Neural progenitor cell (in vitro differentiated cells): Measurements from ENCODE around the gene GRN. TPM values are rescaled to one million over a fixed set of nuclear protein-coding genes. Genes with fewer than 3 reads are reported as not detected.

ENCODE experiments used
- DNase-seq: peaks from one replicate; pipeline ENCODE4 v3.0.0-alpha.2; 2016; ENCODE audit warnings: low spot score
- H2AFZ ChIP-seq: fragments of 200-600 bp; sonication (generic); replicated peaks from 2 replicates; pipeline ENCODE4 v1.6.1; 2016; ENCODE audit warnings: antibody characterized with exemption
- H3F3A ChIP-seq: fragments of 200-600 bp; sonication (generic); 2 replicates; pipeline ENCODE4 v1.6.1; 2016; ENCODE audit warnings: antibody characterized with exemption, low read depth
- H3K27ac ChIP-seq: fragments of 200-600 bp; sonication (generic); 2 replicates; pipeline ENCODE4 v1.5.1; 2016; ENCODE audit warnings: mild to moderate bottlenecking
- H3K27me3 ChIP-seq: fragments of 200-600 bp; sonication (generic); 2 replicates; pipeline ENCODE4 v1.6.1; 2016; ENCODE audit warnings: mild to moderate bottlenecking, moderate library complexity
- H3K36me3 ChIP-seq: fragments of 200-600 bp; sonication (generic); 2 replicates; pipeline ENCODE4 v1.5.1; 2016
- H3K4me1 ChIP-seq: fragments of 200-600 bp; sonication (generic); 2 replicates; pipeline ENCODE4 v1.6.1; 2016; ENCODE audit warnings: mixed run types
- H3K4me2 ChIP-seq: fragments of 200-600 bp; sonication (generic); 2 replicates; pipeline ENCODE4 v1.6.1; 2016
- H3K4me3 ChIP-seq: fragments of 200-600 bp; sonication (generic); 2 replicates; pipeline ENCODE4 v1.5.1; 2016
- H3K79me2 ChIP-seq: fragments of 200-600 bp; sonication (generic); 2 replicates; pipeline ENCODE4 v1.6.1; 2016; ENCODE audit warnings: low read depth
- H3K9ac ChIP-seq: fragments of 200-600 bp; sonication (generic); 2 replicates; pipeline ENCODE4 v1.6.1; 2016
- H3K9me3 ChIP-seq: fragments of 200-600 bp; sonication (generic); 2 replicates; pipeline ENCODE4 v1.5.1; 2016; ENCODE audit warnings: low read depth
- H4K20me1 ChIP-seq: fragments of 200-600 bp; sonication (generic); 2 replicates; pipeline ENCODE4 v1.6.1; 2016; ENCODE audit warnings: low read depth
- H3K27ac Mint-ChIP-seq: 3 replicates; pipeline ENCODE4 v1.8.0; 2021; ENCODE audit warnings: mixed read lengths
- H3K27me3 Mint-ChIP-seq: 2 replicates; pipeline ENCODE4 v1.8.0; 2022; ENCODE audit warnings: low read depth, mild to moderate bottlenecking, inconsistent platforms, moderate library complexity, mixed read lengths; ENCODE audit not compliant: insufficient read depth
- H3K36me3 Mint-ChIP-seq: 3 replicates; pipeline ENCODE4 v1.8.0; 2021; ENCODE audit warnings: mixed read lengths
- H3K4me1 Mint-ChIP-seq: 3 replicates; pipeline ENCODE4 v1.8.0; 2021; ENCODE audit warnings: mixed read lengths
- H3K4me3 Mint-ChIP-seq: 3 replicates; pipeline ENCODE4 v1.8.0; 2021; ENCODE audit warnings: mild to moderate bottlenecking, moderate library complexity, mixed read lengths
- H3K9me3 Mint-ChIP-seq: 3 replicates; pipeline ENCODE4 v1.8.0; 2020; ENCODE audit warnings: mixed read lengths
- EZH2 ChIP-seq: fragments of 200-600 bp; sonication (generic); IDR thresholded peaks from 2 replicates; pipeline ENCODE4 v1.6.1; 2017; ENCODE audit warnings: antibody characterized with exemption, mild to moderate bottlenecking, moderate library complexity
- EZH2phosphoT487 ChIP-seq: fragments of 200-600 bp; sonication (generic); IDR thresholded peaks from 2 replicates; pipeline ENCODE4 v1.6.1; 2017; ENCODE audit warnings: antibody characterized with exemption
- total RNA-seq: library from RNA; depleted of rRNA; stranded (reverse); fragments of >200 nt; gene quantifications from 2 replicates; pipeline ENCODE4 v1.2.3, GENCODE V29; 2015; ENCODE audit warnings: low replicate concordance
- TF ChIP-seq, protein P1 (sequence below): fragments of 200-600 bp; sonication (generic); IDR thresholded peaks from 2 replicates; pipeline ENCODE4 v1.5.1; 2017; ENCODE audit warnings: antibody characterized with exemption, mild to moderate bottlenecking

GRN gene
- total RNA-seq, 1 donor from 2014 or later = 28.2 TPM

DNA sequence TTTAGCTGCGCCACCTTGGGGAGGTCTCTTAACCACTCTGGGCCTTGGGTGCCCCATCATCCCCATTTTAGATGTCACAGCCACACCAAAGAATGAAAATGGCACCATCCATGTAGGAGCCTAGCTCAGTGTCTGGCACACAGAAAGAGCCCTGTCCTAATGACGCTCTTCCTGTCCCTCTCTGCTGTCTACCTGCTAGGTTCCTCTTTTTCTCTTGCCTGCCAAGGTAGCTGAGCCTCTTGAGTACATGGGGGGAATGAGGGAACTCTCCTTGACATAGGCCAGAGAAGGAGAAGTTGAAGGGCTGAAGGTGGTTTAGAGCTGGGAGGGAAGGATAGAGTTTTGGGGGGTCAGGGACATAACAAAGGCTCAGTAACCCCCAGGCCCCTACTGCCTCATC is 34.9 kb upstream of the GRN start:
- Histone ChIP-seq H3K9ac (no peak overlapping the region), H2AFZ (no peak overlapping the region), H3K27me3 (peaks cover 71% of the 10 kb centered on the region), H3K4me2 (no peak overlapping the region), H3K27ac (no peak overlapping the region), H3K36me3 (no peaks in the 10 kb centered on the region), H3F3A (peaks cover 17% of the 10 kb centered on the region), H3K4me3 (no peak overlapping the region), H3K9me3 (no peaks in the 10 kb centered on the region), H4K20me1 (peaks cover 26% of the 10 kb centered on the region), H3K4me1 (peaks cover 13% of the 10 kb centered on the region), H3K79me2 (no peaks in the 10 kb centered on the region)
- peaks cover 17% of the 10 kb centered on the region for H3K4me1 Mint-ChIP-seq
- no peak for DNase-seq
- no peak overlapping the region for H3K27ac Mint-ChIP-seq
- H3K9me3 Mint-ChIP-seq = no peaks in the 10 kb centered on the region
- TF ChIP-seq EZH2 = no peak
- peak overlapping the region; percentile 68 for H3K4me3 Mint-ChIP-seq
- H3K27me3 Mint-ChIP-seq = peaks cover 38% of the 10 kb centered on the region
- no peaks in the 10 kb centered on the region for H3K36me3 Mint-ChIP-seq

DNA sequence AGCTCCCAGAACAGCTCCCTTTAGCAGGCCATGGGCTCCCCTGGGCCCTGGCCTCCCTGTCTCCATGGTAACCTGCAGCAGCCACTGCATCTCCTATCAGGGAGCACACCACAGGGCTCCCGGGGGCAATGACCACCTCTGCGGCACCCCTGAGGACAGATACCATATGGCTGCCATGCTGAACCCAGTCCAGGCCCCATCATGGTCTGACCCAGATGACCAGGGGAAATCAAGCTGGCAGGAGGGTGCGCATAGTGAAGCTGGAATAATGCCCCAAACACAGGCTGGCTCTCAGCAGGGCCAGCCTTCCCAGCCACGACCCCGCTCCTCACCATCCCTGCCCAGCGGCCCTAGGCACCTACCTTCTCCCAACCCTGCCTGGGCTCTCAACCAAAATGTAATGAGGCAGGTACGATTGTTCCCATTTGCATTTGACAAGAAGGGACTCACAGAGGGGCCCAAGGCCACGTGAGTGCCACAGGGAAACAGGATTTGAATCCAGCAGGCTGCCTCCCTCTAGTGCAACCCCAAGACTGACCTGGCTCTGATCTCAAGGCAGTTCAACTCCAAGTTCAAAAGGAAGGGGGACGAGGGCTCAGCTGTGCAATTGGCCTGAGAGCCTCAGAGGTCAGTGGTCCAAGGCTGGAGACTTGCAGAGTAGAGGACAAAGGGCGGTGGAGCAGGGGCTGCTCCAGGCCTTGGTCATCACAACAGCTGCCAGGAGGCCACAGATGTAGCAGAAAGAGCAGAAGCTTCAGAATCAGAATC is 34.3 kb upstream of the GRN start:
- no peaks in the 10 kb centered on the region for H3K36me3 Mint-ChIP-seq
- TF ChIP-seq, protein P1, sequence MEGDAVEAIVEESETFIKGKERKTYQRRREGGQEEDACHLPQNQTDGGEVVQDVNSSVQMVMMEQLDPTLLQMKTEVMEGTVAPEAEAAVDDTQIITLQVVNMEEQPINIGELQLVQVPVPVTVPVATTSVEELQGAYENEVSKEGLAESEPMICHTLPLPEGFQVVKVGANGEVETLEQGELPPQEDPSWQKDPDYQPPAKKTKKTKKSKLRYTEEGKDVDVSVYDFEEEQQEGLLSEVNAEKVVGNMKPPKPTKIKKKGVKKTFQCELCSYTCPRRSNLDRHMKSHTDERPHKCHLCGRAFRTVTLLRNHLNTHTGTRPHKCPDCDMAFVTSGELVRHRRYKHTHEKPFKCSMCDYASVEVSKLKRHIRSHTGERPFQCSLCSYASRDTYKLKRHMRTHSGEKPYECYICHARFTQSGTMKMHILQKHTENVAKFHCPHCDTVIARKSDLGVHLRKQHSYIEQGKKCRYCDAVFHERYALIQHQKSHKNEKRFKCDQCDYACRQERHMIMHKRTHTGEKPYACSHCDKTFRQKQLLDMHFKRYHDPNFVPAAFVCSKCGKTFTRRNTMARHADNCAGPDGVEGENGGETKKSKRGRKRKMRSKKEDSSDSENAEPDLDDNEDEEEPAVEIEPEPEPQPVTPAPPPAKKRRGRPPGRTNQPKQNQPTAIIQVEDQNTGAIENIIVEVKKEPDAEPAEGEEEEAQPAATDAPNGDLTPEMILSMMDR = no peak
- TF ChIP-seq EZH2 = no peak
- no peak for TF ChIP-seq EZH2phosphoT487
- H3K27me3 Mint-ChIP-seq = peaks cover 40% of the 10 kb centered on the region
- H3K27ac Mint-ChIP-seq = no peak overlapping the region
- Histone ChIP-seq H3K36me3 (no peaks in the 10 kb centered on the region), H3K27me3 (peaks cover 77% of the 10 kb centered on the region), H3K9me3 (no peaks in the 10 kb centered on the region), H3K9ac (no peak overlapping the region), H4K20me1 (peaks cover 30% of the 10 kb centered on the region), H3K4me1 (peaks cover 17% of the 10 kb centered on the region), H3F3A (peaks cover 21% of the 10 kb centered on the region), H3K4me2 (no peak overlapping the region), H2AFZ (no peak overlapping the region), H3K4me3 (no peak overlapping the region), H3K27ac (no peak overlapping the region), H3K79me2 (no peaks in the 10 kb centered on the region)
- H3K4me1 Mint-ChIP-seq = peaks cover 21% of the 10 kb centered on the region
- DNase-seq = no peak
- no peaks in the 10 kb centered on the region for H3K9me3 Mint-ChIP-seq
- H3K4me3 Mint-ChIP-seq = peak overlapping the region; percentile 38

DNA sequence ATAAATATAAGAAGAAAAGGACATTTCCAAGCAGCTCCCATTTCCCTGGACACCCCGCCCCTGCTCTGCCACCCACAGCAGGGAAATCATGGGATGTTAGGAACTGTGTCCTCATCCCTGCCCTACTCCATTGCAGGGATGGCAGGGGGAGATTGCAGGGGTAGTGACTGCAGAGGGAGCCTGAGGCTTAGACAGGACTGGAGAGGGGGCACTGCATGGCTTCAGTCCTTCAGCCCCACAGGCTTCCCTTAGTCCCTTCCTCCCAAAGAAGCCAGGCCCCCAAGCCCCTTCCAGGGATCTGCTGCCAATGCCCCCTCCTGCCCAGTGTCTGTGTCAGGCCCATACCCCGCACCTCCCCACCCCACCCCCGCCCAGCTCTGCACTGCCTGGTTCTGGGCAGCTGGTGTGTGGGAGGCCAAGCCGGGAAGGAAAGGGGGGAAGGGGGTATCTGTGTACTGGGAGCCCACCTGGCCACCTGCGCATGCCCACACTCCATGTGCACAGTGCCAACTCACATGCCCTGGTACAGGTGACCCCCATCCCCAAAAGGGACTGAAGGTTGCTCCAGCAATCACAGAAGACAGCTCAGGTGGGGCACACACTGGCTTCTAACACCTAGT is 33.4 kb upstream of the GRN start:
- Histone ChIP-seq H3K4me3 (no peak overlapping the region), H4K20me1 (peaks cover 33% of the 10 kb centered on the region), H3K79me2 (no peaks in the 10 kb centered on the region), H3K4me1 (peaks cover 21% of the 10 kb centered on the region), H3F3A (peaks cover 28% of the 10 kb centered on the region), H3K27me3 (peaks cover 80% of the 10 kb centered on the region), H3K9ac (no peak overlapping the region), H3K9me3 (no peaks in the 10 kb centered on the region), H3K27ac (no peak overlapping the region), H2AFZ (no peak overlapping the region), H3K36me3 (no peaks in the 10 kb centered on the region), H3K4me2 (no peak overlapping the region)
- peaks cover 24% of the 10 kb centered on the region for H3K4me1 Mint-ChIP-seq
- peaks cover 39% of the 10 kb centered on the region for H3K27me3 Mint-ChIP-seq
- no peak for DNase-seq
- no peak overlapping the region for H3K27ac Mint-ChIP-seq
- H3K9me3 Mint-ChIP-seq = no peaks in the 10 kb centered on the region
- H3K4me3 Mint-ChIP-seq = no peak overlapping the region
- H3K36me3 Mint-ChIP-seq = no peaks in the 10 kb centered on the region
- TF ChIP-seq, protein P1 = no peak
- no peak for TF ChIP-seq EZH2phosphoT487
- no peak for TF ChIP-seq EZH2
